Measurements from ENCODE around the gene GOLGA5. TPM values are rescaled to one million over a fixed set of nuclear protein-coding genes. Genes with fewer than 3 reads are reported as not detected.

GOLGA5 gene
- total RNA-seq, 2 donors from 2014 or later, result 32.9 to 49.4 TPM

- Histone ChIP-seq H3K4me3 (no peak overlapping the region), H3K36me3 (no peaks in the 10 kb centered on the region), H3K27ac (no peak overlapping the region), H3K27me3 (no peaks in the 10 kb centered on the region), H3K9ac (ENCODE audit: low read depth in 2 of 2, low read length in 2 of 2) (no peak overlapping the region), H3K9me3 (no peaks in the 10 kb centered on the region), H3K4me1 (no peaks in the 10 kb centered on the region)
- no peak for DNase-seq
- intact Hi-C loops (cut with DNase I), result no loop called here
- TF ChIP-seq, protein P1, sequence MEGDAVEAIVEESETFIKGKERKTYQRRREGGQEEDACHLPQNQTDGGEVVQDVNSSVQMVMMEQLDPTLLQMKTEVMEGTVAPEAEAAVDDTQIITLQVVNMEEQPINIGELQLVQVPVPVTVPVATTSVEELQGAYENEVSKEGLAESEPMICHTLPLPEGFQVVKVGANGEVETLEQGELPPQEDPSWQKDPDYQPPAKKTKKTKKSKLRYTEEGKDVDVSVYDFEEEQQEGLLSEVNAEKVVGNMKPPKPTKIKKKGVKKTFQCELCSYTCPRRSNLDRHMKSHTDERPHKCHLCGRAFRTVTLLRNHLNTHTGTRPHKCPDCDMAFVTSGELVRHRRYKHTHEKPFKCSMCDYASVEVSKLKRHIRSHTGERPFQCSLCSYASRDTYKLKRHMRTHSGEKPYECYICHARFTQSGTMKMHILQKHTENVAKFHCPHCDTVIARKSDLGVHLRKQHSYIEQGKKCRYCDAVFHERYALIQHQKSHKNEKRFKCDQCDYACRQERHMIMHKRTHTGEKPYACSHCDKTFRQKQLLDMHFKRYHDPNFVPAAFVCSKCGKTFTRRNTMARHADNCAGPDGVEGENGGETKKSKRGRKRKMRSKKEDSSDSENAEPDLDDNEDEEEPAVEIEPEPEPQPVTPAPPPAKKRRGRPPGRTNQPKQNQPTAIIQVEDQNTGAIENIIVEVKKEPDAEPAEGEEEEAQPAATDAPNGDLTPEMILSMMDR (IDR thresholded peaks at IDR 0.05), result no peak
These were observed 73.1 kb downstream of the GOLGA5 start for GRCh38 chr14:92866901-92867865.

- H3K4me1 ChIP-seq, result no peaks in the 10 kb centered on the region
- no peak overlapping the region for H3K27ac ChIP-seq
- no peak overlapping the region for H3K4me3 ChIP-seq
- TF ChIP-seq, protein P1 (IDR thresholded peaks at IDR 0.05), result no peak
- intact Hi-C loops (cut with DNase I), result no loop called here
- no peaks in the 10 kb centered on the region for H3K36me3 ChIP-seq
- no peaks in the 10 kb centered on the region for H3K27me3 ChIP-seq
- H3K9me3 ChIP-seq, result no peaks in the 10 kb centered on the region
- DNase-seq, result no peak
- no peak overlapping the region for H3K9ac ChIP-seq (ENCODE audit: low read depth in 2 of 2, low read length in 2 of 2)
These were observed 81.0 kb downstream of the GOLGA5 start for GRCh38 chr14:92874962-92875661.

DNA sequence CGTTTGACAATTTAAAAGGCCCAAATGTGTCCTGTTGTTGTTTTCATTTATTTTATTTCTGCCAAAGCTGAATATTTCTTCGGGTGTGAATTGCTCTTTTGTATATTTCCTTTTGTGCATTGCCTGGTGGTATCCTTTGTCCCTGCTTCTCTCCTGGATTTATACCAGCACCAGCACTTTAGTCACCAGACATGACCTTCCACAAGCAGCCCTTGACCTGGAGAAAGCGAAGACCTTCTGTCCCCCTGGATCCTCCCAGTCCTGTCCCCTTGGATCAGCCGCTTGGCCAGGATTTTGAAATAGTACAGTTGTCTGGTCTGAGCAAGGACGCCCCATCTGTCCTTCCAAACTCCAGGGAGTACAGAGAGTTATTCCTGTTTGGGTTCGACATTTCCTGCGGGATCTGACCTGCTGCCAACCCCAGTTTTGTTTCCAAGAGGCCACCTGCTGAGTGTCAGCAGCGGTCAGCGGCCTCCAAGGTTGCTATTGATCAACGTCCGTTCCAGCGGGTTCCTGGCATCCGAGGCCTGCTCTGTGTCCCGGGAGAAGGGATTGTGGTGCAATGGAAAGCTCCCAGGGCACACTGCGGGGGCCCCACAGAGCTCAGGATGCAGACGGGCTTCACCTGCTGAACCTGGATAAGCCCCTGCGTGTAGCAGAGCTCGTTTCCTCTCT is 83.8 kb downstream of the GOLGA5 start:
- Histone ChIP-seq H3K27me3 (no peaks in the 10 kb centered on the region), H3K9me3 (no peaks in the 10 kb centered on the region), H3K4me3 (no peak overlapping the region), H3K9ac (ENCODE audit: low read depth in 2 of 2, low read length in 2 of 2) (no peak overlapping the region), H3K4me1 (no peaks in the 10 kb centered on the region), H3K36me3 (no peaks in the 10 kb centered on the region), H3K27ac (no peak overlapping the region)
- intact Hi-C loops (cut with DNase I), result no loop called here
- TF ChIP-seq, protein P1 (IDR thresholded peaks at IDR 0.05), result no peak
- no peak for DNase-seq

- Histone ChIP-seq H3K9me3 (no peaks in the 10 kb centered on the region), H3K36me3 (no peaks in the 10 kb centered on the region), H3K27me3 (no peaks in the 10 kb centered on the region), H3K4me3 (no peak overlapping the region), H3K4me1 (no peaks in the 10 kb centered on the region), H3K9ac (ENCODE audit: low read depth in 2 of 2, low read length in 2 of 2) (no peak overlapping the region), H3K27ac (no peak overlapping the region)
- intact Hi-C loops (cut with DNase I), result no loop called here
- no peak for DNase-seq
- TF ChIP-seq, protein P1 (IDR thresholded peaks at IDR 0.05), result no peak
These were observed 86.2 kb downstream of the GOLGA5 start for GRCh38 chr14:92880351-92880750.

GRCh38 chr14:92880851-92881250 is 86.7 kb downstream of the GOLGA5 start:
- no peak overlapping the region for H3K9ac ChIP-seq (ENCODE audit: low read depth in 2 of 2, low read length in 2 of 2)
- no peaks in the 10 kb centered on the region for H3K9me3 ChIP-seq
- no peak overlapping the region for H3K4me3 ChIP-seq
- intact Hi-C loops (cut with DNase I), result no loop called here
- no peak overlapping the region for H3K27ac ChIP-seq
- no peaks in the 10 kb centered on the region for H3K36me3 ChIP-seq
- H3K27me3 ChIP-seq, result no peaks in the 10 kb centered on the region
- DNase-seq, result no peak
- TF ChIP-seq, protein P1 (IDR thresholded peaks at IDR 0.05), result no peak
- no peaks in the 10 kb centered on the region for H3K4me1 ChIP-seq

Data from colonic mucosa (tissue), 4 donors.